ENCODE measurements around the gene MGAT4A. TPM values are rescaled to one million over a fixed set of nuclear protein-coding genes. Genes with fewer than 3 reads are reported as not detected.

Gene MGAT4A
- total and polyA plus RNA-seq, 2 of the 8 experiments (the other 6 are each of a cell fraction or from before 2014, with no cell fraction given): 1.4 to 7.7 TPM

DNA sequence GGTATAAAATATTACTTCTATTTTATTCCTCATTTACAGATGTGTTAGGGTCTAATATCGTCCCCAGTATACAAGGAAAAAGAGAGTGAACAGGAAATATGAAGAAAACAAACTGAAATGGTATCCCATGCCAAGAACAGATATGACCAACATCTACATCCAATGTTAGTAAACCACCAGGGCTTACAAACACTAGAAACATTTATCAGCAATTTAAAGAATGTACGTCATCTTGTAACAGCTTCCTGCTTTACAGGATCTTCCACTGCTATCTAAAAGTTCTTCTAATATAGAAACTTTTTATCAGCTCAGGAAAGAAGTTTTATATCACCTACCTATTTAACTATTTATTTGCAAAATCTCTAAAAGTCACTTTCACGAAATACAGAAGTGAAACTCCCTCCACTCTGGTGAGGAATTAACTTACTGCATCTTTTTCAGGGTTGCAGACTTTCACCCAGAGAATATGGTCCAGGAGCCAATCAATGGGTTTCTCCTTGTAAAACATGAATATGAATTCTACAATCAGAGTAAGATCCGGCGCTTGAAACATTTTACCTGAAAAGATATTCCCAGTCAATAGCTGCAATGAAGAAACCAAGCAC lies 87.3 kb downstream of the MGAT4A start:
- Histone ChIP-seq H3K23ac (ENCODE audit: insufficient read length) (no peak overlapping the region), H3K4ac (replicated peaks; ENCODE audit: insufficient read length, low read depth, low read length) (no peak overlapping the region), H3K4me1 (replicated peaks in 1 of 4; ENCODE audit: control insufficient read depth in 3 of 4, insufficient read depth in 4 of 4, low read length in 3 of 4) (no peaks in the 10 kb centered on the region), H3K27ac (ENCODE audit: low read depth, low read length) (no peak overlapping the region), H3K18ac (ENCODE audit: extremely low read depth, low read length) (no peak overlapping the region), H3K14ac (ENCODE audit: insufficient read length) (no peak overlapping the region), H3K4me2 (ENCODE audit: insufficient read depth in 1 of 2, low read depth in 2 of 2, low read length in 2 of 2) (no peak overlapping the region), H2AK5ac (ENCODE audit: low read depth, low read length) (no peak overlapping the region), H3K79me1 (ENCODE audit: low read depth, low read length) (no peaks in the 10 kb centered on the region), H3K23me2 (ENCODE audit: low read depth, low read length) (no peaks in the 10 kb centered on the region), H2BK120ac (replicated peaks; ENCODE audit: low read depth, low read length) (no peak overlapping the region), H3K9me3 (ENCODE audit: insufficient read depth in 2 of 2, low read depth in 1 of 2, low read length in 1 of 2) (no peaks in the 10 kb centered on the region), H2BK5ac (ENCODE audit: low read depth, low read length) (no peak overlapping the region), H2BK15ac (ENCODE audit: low read length) (no peak overlapping the region), H3K36me3 (ENCODE audit: control insufficient read depth in 2 of 4, insufficient read depth in 4 of 4, low read length in 3 of 4) (no peaks in the 10 kb centered on the region), H3K56ac (replicated peaks; ENCODE audit: insufficient read length, low read depth, low read length) (no peak overlapping the region), H3K9ac (replicated peaks in 1 of 4; ENCODE audit: extremely low read depth in 1 of 4, low read depth in 3 of 4, low read length in 3 of 4) (no peak overlapping the region), H2BK20ac (ENCODE audit: low read length) (no peak overlapping the region), H4K91ac (replicated peaks; ENCODE audit: insufficient read length, low read length) (no peak overlapping the region), H2BK12ac (ENCODE audit: low read depth, low read length) (no peak overlapping the region), H3K79me2 (ENCODE audit: control insufficient read depth in 1 of 2, insufficient read depth in 2 of 2, low read length in 2 of 2) (no peaks in the 10 kb centered on the region), H2AFZ (ENCODE audit: low read length) (no peak overlapping the region), H4K5ac (ENCODE audit: insufficient read length, low read depth, low read length) (no peak overlapping the region), H4K20me1 (replicated peaks in 1 of 2; ENCODE audit: control insufficient read depth in 1 of 2, insufficient read depth in 2 of 2, low read length in 2 of 2) (no peaks in the 10 kb centered on the region), H3K27me3 (replicated peaks in 1 of 4; ENCODE audit: control insufficient read depth in 3 of 4, extremely low read depth in 1 of 4, insufficient read depth in 3 of 4, low read length in 3 of 4) (no peaks in the 10 kb centered on the region; a peak in 1 of 7 replicates), H4K8ac (ENCODE audit: extremely low read depth, insufficient read depth, low read length) (no peak overlapping the region), H3K4me3 (ENCODE audit: extremely low read depth in 1 of 4, insufficient read depth in 2 of 4, low read depth in 3 of 4, low read length in 4 of 4) (no peak overlapping the region)
- FAIRE-seq: no peak
- ChIA-PET CTCF (ENCODE audit: partially characterized antibody) (interaction anchor here (0.6 to 4.0 kb wide), 3 partner anchors 8 to 122 kb away, joined by 3 to 18 read pairs (median 5); no protein-coding TSS in a partner anchor), POLR2A (ENCODE audit: partially characterized antibody) (no interaction called here)
- no peak for DNase-seq (ENCODE audit: low read depth in 1 of 2, low spot score in 2 of 2)
- WGBS, 2 experiments (ENCODE audit: extremely low coverage in 1 of 2, insufficient coverage in 1 of 2, insufficient read length in 1 of 2, insufficient replicate concordance in 2 of 2, low coverage in 1 of 2, low lambda C conversion rate in 2 of 2, missing lambda C conversion rate in 1 of 2): 84% methylated on average over 5 of the region's 5 CpGs; no CpG with 5 or more reads in 1 of the 2 experiments
- no peak for TF ChIP-seq SIX5 (IDR thresholded peaks at IDR 0.05; ENCODE audit: low read depth, low read length)
- no peak for TF ChIP-seq YY1 (IDR thresholded peaks at IDR 0.05; ENCODE audit: low read depth, low read length)
- TF ChIP-seq JUND (IDR thresholded peaks at IDR 0.05; ENCODE audit: low read length): no peak
- no peak for TF ChIP-seq EZH2 (IDR thresholded peaks at IDR 0.05; ENCODE audit: low read depth, low read length, severe bottlenecking)
- no peak for TF ChIP-seq CHD1 (IDR thresholded peaks at IDR 0.05; ENCODE audit: low read depth, low read length)
- TF ChIP-seq, protein P1, sequence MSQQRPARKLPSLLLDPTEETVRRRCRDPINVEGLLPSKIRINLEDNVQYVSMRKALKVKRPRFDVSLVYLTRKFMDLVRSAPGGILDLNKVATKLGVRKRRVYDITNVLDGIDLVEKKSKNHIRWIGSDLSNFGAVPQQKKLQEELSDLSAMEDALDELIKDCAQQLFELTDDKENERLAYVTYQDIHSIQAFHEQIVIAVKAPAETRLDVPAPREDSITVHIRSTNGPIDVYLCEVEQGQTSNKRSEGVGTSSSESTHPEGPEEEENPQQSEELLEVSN (IDR thresholded peaks at IDR 0.05): no peak
- TF ChIP-seq EGR1 (IDR thresholded peaks at IDR 0.05; ENCODE audit: borderline replicate concordance, low read depth, low read length): no peak
- no peak for TF ChIP-seq RNF2 (IDR thresholded peaks at IDR 0.05; ENCODE audit: borderline replicate concordance, low read depth, low read length, missing control alignments, poor library complexity, severe bottlenecking)
- no peak for TF ChIP-seq TEAD4 (IDR thresholded peaks at IDR 0.05; ENCODE audit: low read depth, low read length)
- TF ChIP-seq TBP (IDR thresholded peaks at IDR 0.05; ENCODE audit: low read depth, low read length): no peak
- TF ChIP-seq, protein P2, sequence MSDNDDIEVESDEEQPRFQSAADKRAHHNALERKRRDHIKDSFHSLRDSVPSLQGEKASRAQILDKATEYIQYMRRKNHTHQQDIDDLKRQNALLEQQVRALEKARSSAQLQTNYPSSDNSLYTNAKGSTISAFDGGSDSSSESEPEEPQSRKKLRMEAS (IDR thresholded peaks at IDR 0.05): no peak
- TF ChIP-seq SP1 (IDR thresholded peaks at IDR 0.05; ENCODE audit: low read depth, low read length): no peak
- no peak for TF ChIP-seq FOSL1 (IDR thresholded peaks at IDR 0.05; ENCODE audit: insufficient read depth, low read depth, low read length)

All from H1 (cell line).